Measurements from ENCODE around the gene CHAF1A.

Gene CHAF1A

GRCh38 chr19:4378886-4379285 is 23.6 kb upstream of the CHAF1A start:
- DNase-seq = no peak

GRCh38 chr19:4379383-4380253 is 22.8 kb upstream of the CHAF1A start:
- peak in 1 of 51 donors; percentile 51 for DNase-seq

DNA sequence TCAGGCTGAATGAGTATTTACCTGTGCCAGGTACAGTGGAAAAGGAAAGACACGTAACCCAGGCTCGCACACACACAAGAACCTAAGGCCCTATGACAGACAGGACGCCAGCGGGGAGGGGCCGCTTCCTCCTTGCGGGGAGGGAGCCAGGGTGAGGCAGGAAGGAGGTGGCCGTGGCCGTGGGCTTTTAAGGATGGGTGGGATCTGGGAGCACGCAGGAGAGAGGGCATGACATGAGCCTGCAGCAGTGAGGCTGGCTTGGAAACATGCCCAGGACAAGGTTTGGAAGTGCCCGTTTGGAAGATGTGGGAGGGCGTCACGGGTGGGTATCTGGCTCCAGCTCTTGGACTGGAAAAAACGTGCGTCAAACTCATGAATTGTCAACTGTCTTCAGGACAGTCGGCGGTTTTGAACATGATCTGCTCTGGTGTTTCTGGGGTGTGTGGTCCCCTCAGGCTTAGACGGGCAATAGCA is 22.1 kb upstream of the CHAF1A start:
- peak in 2 of 51 donors; percentile 7 to 21 for DNase-seq

- DNase-seq = no peak
Observed at GRCh38 chr19:4385291-4386040, 17.0 kb upstream of the CHAF1A start.

GRCh38 chr19:4386041-4386782 is 16.2 kb upstream of the CHAF1A start:
- DNase-seq = peak in 27 of 51 donors; percentile 12 to 81 (median 47)

- DNase-seq = peak in 11 of 51 donors; percentile 11 to 55 (median 34)
Observed at GRCh38 chr19:4388337-4389063, 13.9 kb upstream of the CHAF1A start.

GRCh38 chr19:4389064-4389375 is 13.4 kb upstream of the CHAF1A start:
- DNase-seq = no peak

DNA sequence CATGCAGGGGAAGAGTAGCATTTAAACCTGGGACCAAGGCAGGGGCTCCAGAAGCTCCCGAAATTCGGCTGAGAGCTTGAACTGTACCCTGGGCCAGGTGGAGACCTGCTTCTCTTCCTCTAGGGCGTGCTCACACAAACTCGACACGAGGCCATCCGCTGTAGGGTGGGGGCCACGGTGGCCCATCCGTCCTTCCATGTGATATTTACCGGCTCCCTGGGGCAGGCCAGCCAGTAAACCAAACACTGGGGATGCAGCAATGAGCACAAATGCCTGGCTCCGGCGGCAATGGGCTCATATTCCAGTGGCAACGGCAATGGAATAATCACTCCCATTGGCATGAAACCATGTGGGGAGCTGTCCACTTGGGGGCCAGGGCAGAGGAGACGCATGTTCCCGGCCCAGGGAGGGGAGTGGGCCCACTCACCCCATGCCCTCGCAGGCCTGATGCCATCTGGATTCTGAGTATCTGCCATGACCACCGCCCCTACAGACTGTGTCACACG is 12.9 kb upstream of the CHAF1A start:
- no peak for DNase-seq

DNA sequence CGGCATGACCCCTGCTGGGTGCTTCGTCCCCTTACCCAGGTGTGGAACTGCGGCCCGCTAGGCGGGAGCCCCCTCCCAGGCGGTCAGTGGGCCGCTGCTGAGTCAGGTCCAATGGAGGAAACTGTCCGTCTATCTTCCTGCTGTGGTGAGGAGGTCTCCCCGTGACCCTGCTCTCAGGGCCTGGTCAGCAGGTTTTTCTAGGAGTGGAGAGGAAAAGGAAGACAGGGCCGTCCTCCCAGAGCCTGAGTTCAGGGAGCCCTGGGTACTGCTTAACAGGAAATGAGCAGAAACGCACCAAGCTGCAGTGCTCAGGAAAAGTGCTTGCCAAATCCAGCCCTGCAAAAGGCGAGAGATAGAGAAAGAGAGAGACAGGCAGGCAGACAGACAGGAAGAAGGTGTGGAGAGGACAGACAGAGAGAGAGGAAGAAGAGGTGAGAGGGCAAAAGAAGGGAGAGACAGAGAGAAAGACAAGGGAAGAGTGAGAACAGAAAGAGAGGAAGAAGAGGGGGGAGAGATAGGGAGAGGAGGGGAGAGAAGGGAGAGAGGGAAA is 12.3 kb upstream of the CHAF1A start:
- peak in 1 of 51 donors; percentile 19 for DNase-seq

- DNase-seq = peak in 1 of 51 donors; percentile 16
Observed at GRCh38 chr19:4390567-4391305, 11.7 kb upstream of the CHAF1A start.

DNA sequence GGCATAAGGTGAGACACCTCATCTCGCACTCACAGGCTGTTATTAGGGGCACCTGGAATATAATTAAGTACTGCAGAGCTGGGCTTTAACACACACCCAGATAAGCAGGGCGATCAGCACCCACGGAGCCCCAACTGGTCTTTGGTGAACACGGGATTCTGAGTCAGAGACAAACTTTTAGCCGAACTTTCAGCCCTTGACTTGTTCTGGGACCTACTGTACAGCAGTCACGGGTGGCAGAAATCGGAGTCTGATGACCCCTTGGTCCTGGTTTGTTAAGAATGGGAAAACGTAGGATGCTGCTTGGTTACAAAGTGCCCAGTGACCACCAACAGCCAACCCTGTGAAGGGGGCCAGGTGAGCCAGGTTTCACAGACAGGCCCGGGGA is 11.1 kb upstream of the CHAF1A start:
- no peak for DNase-seq

- DNase-seq = no peak
Observed at GRCh38 chr19:4391701-4392483, 10.5 kb upstream of the CHAF1A start.

- peak in 3 of 51 donors; percentile 13 to 49 (median 20) for DNase-seq
Observed at GRCh38 chr19:4393947-4394590, 8.4 kb upstream of the CHAF1A start.

GRCh38 chr19:4396949-4397783 is 5.3 kb upstream of the CHAF1A start:
- no peak for DNase-seq

GRCh38 chr19:4399812-4400134 is 2.7 kb upstream of the CHAF1A start:
- DNase-seq = peak in 2 of 51 donors; percentile 58 to 61

GRCh38 chr19:4400135-4400936 is 2.1 kb upstream of the CHAF1A start, which contains the start of gene SH3GL1:
SH3GL1 (minus strand) TSS chr19:4400547; CDS start chr19:4400368, 179 bp downstream.
- peak; percentile 40 to 94 (median 87) for DNase-seq

DNA sequence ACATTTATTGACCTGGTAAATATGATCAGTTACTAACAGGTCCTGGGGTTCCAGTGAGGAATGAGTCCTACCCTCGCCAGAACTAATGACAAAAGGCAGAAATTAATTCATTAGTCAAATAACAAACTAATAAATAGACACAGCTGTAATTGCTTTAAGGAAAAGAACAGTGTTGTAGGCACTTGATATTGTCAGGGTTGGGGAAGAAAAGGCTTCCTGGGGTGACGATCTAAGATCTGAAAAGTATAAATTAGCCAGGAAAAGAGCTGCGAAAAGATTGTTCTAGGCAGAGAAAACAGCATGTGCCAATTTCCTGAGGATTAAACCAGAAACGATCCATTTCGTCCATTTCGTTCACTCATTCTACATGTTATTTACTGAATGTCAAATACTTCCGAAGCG is 670 bp upstream of the CHAF1A start:
- DNase-seq = no peak

All from hypothalamus (tissue), 51 donors.